Stimulated activated naive CD8-positive, alpha-beta T cell treated with anti-CD3 and anti-CD28 coated beads, Interleukin-15, amount 100 ng/mL, for 72 hours (primary cell): ENCODE data around the gene ISLR.

Experiments used
- ATAC-seq: fragments of 150-1000 bp; cut with Tn5 transposase; 2 replicates; pipeline ENCODE4 v1.10.0; 2021; ENCODE audit warnings: mild to moderate bottlenecking, moderate library complexity
- DNase-seq, 2 donors: peaks; one replicate each; pipeline ENCODE4 v3.0.0; 2021 to 2022
- H3K27ac Mint-ChIP-seq, 2 donors: one replicate each; pipeline ENCODE4 v1.8.0; 2022; ENCODE audit warnings: mild to moderate bottlenecking in 2 of 2, mixed read lengths in 2 of 2, moderate library complexity in 2 of 2
- H3K27me3 Mint-ChIP-seq: one replicate; pipeline ENCODE4 v1.8.0; 2022; ENCODE audit warnings: mixed read lengths
- H3K4me1 Mint-ChIP-seq: one replicate; pipeline ENCODE4 v1.8.0; 2022; ENCODE audit warnings: mild to moderate bottlenecking, mixed read lengths
- H3K4me3 Mint-ChIP-seq, 2 donors: one replicate each; pipeline ENCODE4 v1.8.0; 2022; ENCODE audit warnings: mild to moderate bottlenecking in 2 of 2, mixed read lengths in 2 of 2, moderate library complexity in 1 of 2
- H3K9me3 Mint-ChIP-seq, 2 donors: one replicate each; pipeline ENCODE4 v1.8.0; 2022; ENCODE audit warnings: mixed read lengths in 2 of 2

Gene ISLR

DNA sequence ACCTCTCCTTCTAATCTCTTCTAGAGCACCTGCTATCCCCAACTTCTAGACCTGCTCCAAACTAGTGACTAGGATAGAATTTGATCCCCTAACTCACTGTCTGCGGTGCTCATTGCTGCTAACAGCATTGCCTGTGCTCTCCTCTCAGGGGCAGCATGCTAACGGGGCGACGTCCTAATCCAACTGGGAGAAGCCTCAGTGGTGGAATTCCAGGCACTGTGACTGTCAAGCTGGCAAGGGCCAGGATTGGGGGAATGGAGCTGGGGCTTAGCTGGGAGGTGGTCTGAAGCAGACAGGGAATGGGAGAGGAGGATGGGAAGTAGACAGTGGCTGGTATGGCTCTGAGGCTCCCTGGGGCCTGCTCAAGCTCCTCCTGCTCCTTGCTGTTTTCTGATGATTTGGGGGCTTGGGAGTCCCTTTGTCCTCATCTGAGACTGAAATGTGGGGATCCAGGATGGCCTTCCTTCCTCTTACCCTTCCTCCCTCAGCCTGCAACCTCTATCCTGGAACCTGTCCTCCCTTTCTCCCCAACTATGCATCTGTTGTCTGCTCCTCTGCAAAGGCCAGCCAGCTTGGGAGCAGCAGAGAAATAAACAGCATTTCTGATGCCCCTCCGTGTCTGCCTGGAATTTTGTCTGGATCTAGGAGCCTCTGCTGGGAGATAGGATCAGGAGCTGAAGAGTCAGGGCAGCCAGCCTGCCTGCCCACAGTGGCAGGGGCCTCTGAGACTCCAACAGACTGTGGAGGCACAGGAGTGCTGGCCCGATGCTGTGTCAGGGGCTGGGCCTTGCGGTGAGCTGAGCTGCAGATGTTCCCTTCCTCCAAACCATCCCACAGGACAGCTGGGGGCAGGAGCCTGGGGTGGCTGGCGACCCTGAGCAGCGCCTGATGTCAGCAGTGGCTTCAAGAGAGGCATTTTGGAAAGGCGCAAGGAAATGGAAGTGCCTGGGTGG, 3.0 kb downstream of the ISLR start:
- Mint-ChIP-seq H3K27ac (peak overlapping the region in 1 of 2 donors; percentile 53), H3K4me3 (no peak overlapping the region), H3K9me3 (no peaks in the 10 kb centered on the region), H3K27me3 (no peaks in the 10 kb centered on the region), H3K4me1 (no peaks in the 10 kb centered on the region)
- ATAC-seq, result no peak
- no peak for DNase-seq

DNA sequence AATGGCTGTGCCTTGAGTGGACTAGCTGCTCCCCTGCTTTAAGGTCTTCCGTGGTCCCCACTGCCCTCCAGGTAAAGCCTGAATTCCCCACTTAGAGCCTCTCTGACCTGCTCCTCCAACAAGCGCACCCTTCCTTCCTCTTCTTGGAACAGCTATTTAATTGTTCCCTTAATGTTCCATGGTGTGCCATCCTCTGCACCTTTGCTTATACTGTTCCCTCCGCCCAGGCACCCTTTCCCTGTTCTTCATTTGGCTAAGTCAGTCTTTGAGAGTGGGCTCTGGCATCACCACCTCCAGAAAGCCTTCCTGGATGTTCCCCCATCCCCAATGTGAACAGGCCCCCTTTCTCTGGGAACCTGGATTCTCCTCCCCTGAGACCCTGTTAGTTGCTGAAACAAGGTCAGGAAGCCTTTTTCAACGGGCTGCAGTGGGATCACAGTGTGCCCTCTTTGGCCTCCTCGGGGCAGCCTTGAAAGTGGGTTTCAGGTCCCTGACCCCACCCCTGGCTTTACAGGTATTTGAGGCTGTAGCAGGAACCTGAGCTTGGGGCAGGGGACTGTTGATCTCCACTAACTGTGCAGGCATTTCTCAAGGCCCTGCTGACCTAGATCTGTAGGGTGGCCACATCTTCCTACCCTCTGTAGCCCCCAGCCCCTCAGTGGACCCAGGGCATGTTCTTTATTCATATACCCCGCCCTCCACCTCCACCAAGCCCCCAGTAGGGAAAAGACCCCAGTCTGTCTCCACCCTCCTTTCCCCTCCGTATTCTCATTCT, 5.0 kb downstream of the ISLR start:
- Mint-ChIP-seq H3K27me3 (no peaks in the 10 kb centered on the region), H3K9me3 (no peaks in the 10 kb centered on the region), H3K4me3 (no peak overlapping the region), H3K4me1 (no peaks in the 10 kb centered on the region), H3K27ac (peak overlapping the region in 1 of 2 donors; percentile 56)
- DNase-seq, result no peak
- ATAC-seq, result no peak

DNA sequence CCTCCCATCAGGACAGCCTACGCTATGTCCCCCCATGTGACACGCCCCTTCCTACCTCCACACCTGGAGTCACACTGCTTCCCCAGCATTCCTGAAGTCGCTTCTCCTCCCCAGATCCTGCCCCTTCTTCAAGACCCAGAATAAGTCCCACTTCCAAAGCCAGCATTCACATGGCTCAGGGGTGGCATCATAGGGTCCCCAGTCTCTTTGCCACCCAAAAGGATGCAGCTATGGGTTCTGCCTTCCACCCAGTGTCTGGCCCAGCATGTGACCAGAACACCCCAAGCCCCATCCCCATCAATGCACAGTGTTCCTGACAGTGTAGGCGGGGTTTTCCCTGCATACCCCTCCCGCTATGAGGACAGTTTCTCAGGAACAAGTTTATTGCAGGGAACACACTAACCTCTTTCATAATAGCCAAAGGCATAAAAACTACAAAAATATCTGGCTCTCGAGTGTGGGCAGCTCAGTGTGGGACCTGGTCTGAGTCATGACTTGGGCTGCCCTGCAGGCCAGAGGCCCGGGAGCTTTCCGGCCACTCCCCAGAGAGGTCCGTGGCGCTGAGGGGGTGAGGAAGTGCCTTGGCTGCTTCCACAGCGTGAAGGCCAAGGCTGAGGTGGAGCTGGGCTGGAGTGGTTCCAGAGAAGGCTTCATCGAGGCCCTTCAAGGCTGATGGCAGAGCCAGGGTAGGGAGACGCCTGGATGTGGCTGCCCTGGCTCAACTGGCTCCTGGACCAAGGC, 5.8 kb downstream of the ISLR start:
- Mint-ChIP-seq H3K4me3 (no peak overlapping the region), H3K27ac (peak overlapping the region in 1 of 2 donors; percentile 36), H3K27me3 (no peaks in the 10 kb centered on the region)

DNA sequence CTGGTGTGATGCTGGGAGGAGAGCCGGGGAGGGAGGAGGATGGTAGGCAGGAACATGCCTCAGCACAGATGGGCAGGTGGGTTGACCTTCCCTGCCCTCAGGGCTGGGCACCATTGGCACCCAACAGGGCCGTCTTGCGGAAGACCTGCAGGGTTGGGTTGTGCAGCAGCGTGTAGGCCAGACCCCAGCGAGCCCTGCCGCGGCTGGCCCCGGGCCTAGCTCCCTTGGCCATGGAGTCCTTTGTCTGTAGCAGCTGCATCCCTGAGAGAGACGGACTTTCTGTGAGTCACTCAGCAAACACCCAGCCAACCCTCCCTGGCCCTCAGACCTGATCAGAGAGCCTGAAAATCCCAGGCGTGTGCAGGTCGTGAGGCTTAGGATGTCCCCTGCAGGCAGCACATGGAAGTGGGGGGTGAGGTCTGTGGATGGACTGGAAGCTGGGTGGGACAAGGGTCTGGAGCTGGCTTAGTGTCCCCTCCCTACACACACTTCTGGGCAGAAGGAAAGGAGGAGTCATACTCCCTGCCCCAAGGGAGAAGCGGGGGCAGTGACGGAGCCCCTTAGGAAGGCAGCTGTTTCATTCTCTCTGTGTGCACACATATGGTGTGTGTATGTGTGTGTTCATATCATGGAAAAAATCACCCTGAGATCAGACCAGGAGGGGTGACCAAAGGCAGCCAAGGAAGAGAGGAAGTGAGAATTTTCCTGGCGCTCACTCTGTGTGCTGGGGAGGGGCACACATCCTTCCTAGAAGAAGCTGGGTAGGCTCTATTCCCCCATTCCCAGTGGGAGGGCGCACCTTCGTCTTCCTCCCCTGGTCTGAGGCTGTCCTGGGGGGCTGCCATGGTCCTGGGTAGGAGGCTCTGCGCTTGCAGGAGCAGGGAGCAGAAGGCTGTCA, 6.7 kb downstream of the ISLR start:
- Mint-ChIP-seq H3K27me3 (no peaks in the 10 kb centered on the region), H3K4me1 (no peaks in the 10 kb centered on the region), H3K9me3 (no peaks in the 10 kb centered on the region), H3K4me3 (no peak overlapping the region), H3K27ac (no peak overlapping the region)
- no peak for ATAC-seq
- no peak for DNase-seq

More for the DNA sequence above, 5.8 kb downstream of the ISLR start:
- DNase-seq (no peak), ATAC-seq (no peak)
- no peaks in the 10 kb centered on the region for H3K9me3 Mint-ChIP-seq
- H3K4me1 Mint-ChIP-seq, result no peaks in the 10 kb centered on the region

DNA sequence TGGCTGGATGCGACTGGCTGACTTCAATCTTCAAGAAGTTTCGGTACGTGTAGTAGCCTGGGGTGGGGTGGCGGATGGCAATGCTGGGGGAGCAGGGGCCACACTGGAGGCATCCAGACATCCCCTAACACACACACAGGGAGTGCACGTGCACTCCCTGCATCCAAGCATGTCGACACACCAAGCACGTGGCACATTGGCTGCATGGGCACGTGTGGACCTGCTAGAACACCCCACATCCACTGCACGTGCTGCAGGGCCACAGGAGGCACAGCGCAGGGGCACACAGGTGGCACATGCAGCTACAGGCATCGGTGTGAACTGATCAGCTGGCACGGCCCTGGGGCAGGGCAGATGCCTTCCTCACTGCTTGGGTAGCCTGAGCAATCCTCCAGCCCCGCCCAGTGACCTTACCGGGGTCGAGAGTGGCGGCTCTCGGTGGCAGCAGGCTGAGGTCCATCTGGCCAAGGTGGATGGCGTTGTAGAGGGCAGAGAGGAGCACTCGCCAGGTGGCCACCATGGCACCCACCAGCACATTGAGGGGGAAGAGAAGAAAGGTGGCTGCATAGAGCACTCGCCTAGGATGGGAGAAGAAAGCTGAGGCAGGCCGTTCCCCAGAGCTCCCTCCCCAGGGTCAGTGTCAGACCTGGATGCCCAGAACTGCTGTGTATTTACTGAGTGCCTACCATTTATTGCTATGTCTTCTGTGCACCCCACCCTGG, 7.5 kb downstream of the ISLR start:
- ATAC-seq, result no peak
- no peak for DNase-seq
- no peaks in the 10 kb centered on the region for H3K27me3 Mint-ChIP-seq
- no peak overlapping the region for H3K27ac Mint-ChIP-seq
- H3K9me3 Mint-ChIP-seq, result no peaks in the 10 kb centered on the region
- no peak overlapping the region for H3K4me3 Mint-ChIP-seq
- H3K4me1 Mint-ChIP-seq, result no peaks in the 10 kb centered on the region

DNA sequence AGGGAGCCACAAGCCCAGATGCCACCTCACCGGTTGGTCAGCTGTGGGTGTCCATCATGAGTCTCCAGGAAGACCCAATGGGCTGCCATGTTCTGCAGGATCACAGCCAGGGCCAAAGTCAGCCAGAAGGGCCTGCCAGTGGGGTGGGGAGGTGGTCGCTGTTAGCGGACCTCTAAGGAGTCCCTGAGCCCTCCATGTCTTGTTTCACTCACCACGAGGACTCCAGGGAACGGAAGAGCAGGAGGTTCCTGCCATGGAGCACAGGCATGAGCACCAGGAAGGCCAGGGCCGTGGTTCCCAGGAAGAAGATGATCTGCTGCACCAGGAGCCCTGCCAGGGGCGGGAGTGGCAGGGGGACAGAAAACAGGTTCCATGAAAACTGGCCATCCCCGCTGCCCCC, 8.6 kb downstream of the ISLR start:
- H3K27me3 Mint-ChIP-seq, result no peaks in the 10 kb centered on the region
- ATAC-seq, result no peak

DNA sequence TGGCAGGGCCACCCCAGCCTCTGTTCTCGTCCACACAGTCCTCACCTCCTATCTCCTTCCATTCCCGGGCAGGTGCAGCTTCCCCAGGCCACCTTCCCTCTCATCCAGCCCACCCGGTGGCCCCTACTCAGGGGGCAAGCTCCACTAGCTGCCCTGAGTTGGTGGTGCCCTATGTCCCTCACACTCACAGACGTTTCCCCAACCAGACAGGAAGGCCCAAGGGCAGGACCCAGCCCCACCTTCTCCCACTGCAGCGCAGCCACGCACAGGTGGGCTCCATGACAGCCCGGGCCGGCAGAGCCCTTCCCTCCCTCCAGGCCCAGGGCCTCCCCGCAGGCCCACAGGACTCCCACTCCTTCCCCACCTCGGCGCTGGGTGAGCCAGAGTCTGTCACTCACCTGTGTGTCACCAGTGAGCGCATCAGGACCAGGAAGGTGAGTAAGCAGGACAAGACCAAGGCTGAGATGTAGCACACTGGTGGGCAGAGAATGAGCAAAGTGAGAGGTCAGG, 11.1 kb downstream of the ISLR start:
- no peak for DNase-seq
- Mint-ChIP-seq H3K27ac (no peak overlapping the region), H3K4me1 (no peaks in the 10 kb centered on the region), H3K4me3 (no peak overlapping the region), H3K27me3 (no peaks in the 10 kb centered on the region), H3K9me3 (no peaks in the 10 kb centered on the region)
- ATAC-seq, result peak; percentile 30

More for the DNA sequence above, 8.6 kb downstream of the ISLR start:
- no peaks in the 10 kb centered on the region for H3K9me3 Mint-ChIP-seq
- H3K27ac Mint-ChIP-seq, result peak overlapping the region in 1 of 2 donors; percentile 80
- H3K4me1 Mint-ChIP-seq, result no peaks in the 10 kb centered on the region
- DNase-seq, result no peak
- H3K4me3 Mint-ChIP-seq, result no peak overlapping the region

DNA sequence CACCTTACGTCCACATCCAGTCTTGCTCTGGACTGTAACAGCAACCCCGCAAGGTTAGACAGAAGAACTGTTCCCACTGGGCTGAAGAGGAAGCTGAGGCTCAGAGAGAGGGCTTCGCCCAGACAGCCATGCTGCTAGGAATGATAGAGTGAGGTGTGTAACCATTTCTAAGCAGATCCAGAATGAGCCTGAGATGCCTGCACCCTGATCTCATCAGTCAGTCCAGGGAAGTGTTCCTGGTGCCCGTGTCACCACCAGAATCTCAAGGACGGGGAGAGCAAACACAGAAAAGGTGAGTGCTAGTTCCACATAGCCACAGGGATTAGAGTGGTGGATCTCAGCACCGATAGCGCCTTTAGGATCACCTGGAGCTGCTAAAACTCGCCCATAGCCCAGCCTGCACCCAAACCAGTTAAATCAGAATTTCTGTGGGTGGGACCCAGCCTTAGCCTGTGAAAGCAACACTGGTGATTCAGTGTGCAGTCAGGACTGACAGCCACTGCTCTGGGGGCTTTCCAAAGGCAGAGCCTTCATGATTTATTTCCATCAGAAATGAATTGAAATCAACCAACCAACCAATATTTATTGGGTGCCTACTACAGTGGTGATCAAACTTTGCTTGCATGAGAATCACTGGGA, 12.3 kb downstream of the ISLR start:
- H3K4me3 Mint-ChIP-seq, result no peak overlapping the region
- no peaks in the 10 kb centered on the region for H3K9me3 Mint-ChIP-seq
- no peaks in the 10 kb centered on the region for H3K4me1 Mint-ChIP-seq
- ATAC-seq (peak; percentile 57), DNase-seq (no peak)
- H3K27ac Mint-ChIP-seq, result no peak overlapping the region
- no peaks in the 10 kb centered on the region for H3K27me3 Mint-ChIP-seq

DNA sequence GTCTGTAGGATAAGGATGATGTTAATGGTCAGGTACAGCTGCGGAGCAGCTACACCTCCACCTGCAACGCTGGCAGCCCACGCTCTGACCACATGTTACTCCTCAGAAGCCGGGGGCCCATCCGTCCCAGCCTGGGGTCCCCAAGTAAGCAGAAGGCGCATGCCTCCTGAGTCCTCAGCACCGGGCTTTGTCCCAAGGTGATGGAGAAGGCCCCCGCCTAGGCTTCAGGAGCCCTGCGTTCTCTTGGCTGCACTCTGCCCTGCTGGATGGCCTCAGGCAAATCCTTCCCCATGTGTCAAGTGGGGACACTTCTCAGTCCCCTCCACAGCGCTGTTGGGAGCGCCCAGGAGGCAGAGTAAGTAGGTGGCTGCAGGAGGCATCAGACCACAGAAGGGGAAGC, 14.7 kb downstream of the ISLR start:
- DNase-seq, result no peak
- no peaks in the 10 kb centered on the region for H3K9me3 Mint-ChIP-seq
- H3K4me1 Mint-ChIP-seq, result no peaks in the 10 kb centered on the region
- no peaks in the 10 kb centered on the region for H3K27me3 Mint-ChIP-seq
- no peak for ATAC-seq
- H3K4me3 Mint-ChIP-seq, result no peak overlapping the region
- no peak overlapping the region for H3K27ac Mint-ChIP-seq

DNA sequence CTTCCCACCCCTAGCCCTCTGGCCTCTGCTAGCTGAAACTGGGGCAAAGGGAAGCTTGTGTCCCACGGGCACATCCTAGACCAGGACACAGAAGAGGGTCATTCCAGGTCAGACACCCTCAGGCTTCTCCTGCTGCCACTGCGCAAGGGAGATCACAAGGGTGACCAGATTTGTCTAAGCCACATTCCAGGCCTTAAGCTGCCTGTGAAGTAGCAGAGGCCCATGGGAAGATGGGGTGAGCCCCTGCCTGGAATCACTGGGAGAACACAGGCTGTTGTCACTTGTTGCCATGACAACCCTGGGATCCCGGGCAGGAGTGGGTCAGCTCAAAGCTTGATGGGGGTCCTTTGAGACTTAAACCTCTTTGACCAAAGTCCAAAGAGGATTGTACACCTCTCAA, 18.3 kb downstream of the ISLR start:
- Mint-ChIP-seq H3K4me1 (no peaks in the 10 kb centered on the region), H3K9me3 (no peaks in the 10 kb centered on the region), H3K4me3 (no peak overlapping the region), H3K27ac (no peak overlapping the region), H3K27me3 (no peaks in the 10 kb centered on the region)
- DNase-seq (no peak), ATAC-seq (no peak)

DNA sequence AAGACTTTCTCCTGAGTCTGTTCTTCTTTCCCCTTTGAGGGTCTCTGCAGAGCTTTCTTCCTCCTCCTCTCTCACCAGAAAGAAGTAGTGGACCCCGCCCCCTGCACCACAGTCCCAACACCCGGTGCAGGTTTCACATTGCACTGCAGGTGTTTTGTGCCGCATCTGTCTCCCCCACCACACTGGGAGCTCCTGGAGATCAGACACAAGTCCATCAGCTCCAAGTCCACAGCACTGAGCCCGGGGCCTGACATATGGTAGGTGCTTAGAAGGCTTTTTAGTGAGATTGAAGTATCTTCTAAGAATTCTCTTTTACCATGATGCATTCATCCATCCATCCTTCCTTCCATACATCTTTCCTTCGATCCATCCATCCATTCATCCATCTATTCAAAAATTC, 19.2 kb downstream of the ISLR start:
- no peaks in the 10 kb centered on the region for H3K9me3 Mint-ChIP-seq
- H3K27ac Mint-ChIP-seq, result peak overlapping the region in 1 of 2 donors; percentile 55
- ATAC-seq, result no peak

DNA sequence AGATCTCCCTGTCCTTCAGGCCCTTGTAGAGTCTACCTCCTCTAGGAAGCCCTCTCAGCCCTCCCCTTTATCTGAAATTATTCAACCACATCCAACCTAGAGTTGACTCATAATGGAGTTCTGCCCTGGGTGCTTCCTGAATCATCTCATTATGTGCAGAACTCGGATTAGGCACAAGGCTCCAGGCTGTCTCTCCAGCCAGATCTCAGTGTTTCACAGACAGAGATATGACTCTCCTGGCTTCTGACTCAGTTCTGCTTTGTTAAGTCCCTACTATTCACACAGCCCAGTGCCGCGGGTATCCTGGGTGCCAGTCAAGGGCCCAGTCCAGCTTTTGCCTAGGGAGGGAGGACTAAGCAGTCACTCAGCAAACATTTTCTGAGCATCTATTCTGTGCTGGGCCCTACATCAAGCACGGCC, 19.8 kb downstream of the ISLR start:
- Mint-ChIP-seq H3K27me3 (no peaks in the 10 kb centered on the region), H3K9me3 (no peaks in the 10 kb centered on the region), H3K4me3 (no peak overlapping the region), H3K27ac (no peak overlapping the region), H3K4me1 (no peaks in the 10 kb centered on the region)
- DNase-seq (no peak), ATAC-seq (no peak)

More for the DNA sequence above, 19.2 kb downstream of the ISLR start:
- H3K27me3 Mint-ChIP-seq, result no peaks in the 10 kb centered on the region
- H3K4me1 Mint-ChIP-seq, result no peaks in the 10 kb centered on the region
- DNase-seq, result no peak
- no peak overlapping the region for H3K4me3 Mint-ChIP-seq

DNA sequence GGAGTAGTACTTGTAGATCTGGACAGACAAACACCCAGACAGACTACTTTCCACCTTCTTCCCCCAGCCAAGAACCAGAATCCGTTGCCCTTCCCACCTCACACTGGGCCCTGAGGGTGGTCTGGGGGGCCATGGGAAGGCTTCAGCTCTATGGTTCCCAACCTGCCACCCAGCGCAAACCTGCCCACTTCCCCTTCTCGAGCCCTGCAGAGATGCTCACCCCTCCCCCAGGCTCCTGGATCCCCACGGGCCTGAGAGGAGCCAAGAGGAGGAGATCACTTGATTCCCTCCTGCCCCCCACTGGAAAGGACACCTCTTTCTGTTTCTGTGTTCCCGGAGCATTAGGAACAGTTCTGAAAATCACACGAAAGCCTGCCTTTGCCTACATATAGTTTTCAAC, 20.4 kb downstream of the ISLR start:
- H3K27me3 Mint-ChIP-seq, result no peaks in the 10 kb centered on the region
- H3K4me1 Mint-ChIP-seq, result no peaks in the 10 kb centered on the region
- no peaks in the 10 kb centered on the region for H3K9me3 Mint-ChIP-seq
- no peak overlapping the region for H3K4me3 Mint-ChIP-seq
- DNase-seq (no peak), ATAC-seq (no peak)
- H3K27ac Mint-ChIP-seq, result no peak overlapping the region
